SHP77 (cell line): ENCODE results near the gene TMEM131L.

Source experiments
- DNase-seq, 2 experiments: peaks; one replicate each; lab custom pipeline; 2025; lab: John Stamatoyannopoulos, UW

Gene TMEM131L

GRCh38 chr4:153622778-153623240 is 156.6 kb downstream of the TMEM131L start:
- no peak for DNase-seq

GRCh38 chr4:153623491-153623890 is 157.3 kb downstream of the TMEM131L start:
- no peak for DNase-seq

GRCh38 chr4:153628796-153629315 is 162.7 kb downstream of the TMEM131L start:
- no peak for DNase-seq

- DNase-seq = no peak
These were observed 163.6 kb downstream of the TMEM131L start for GRCh38 chr4:153629776-153630175.

GRCh38 chr4:153634738-153635353 is 168.7 kb downstream of the TMEM131L start:
- DNase-seq = peak in 1 of 2 experiments; percentile 8

- DNase-seq = no peak
These were observed 169.7 kb downstream of the TMEM131L start for GRCh38 chr4:153635846-153636245.

GRCh38 chr4:153637201-153637600 is 171.0 kb downstream of the TMEM131L start:
- no peak for DNase-seq

GRCh38 chr4:153638011-153638410 is 171.9 kb downstream of the TMEM131L start:
- no peak for DNase-seq

GRCh38 chr4:153638999-153639398 is 172.8 kb downstream of the TMEM131L start:
- DNase-seq = no peak

- no peak for DNase-seq
These were observed 174.0 kb downstream of the TMEM131L start for GRCh38 chr4:153639833-153640802.

GRCh38 chr4:153641532-153641931 is 175.4 kb downstream of the TMEM131L start:
- no peak for DNase-seq

GRCh38 chr4:153643406-153644383 is 177.5 kb downstream of the TMEM131L start:
- peak; percentile 8 to 42 for DNase-seq

- no peak for DNase-seq
These were observed 179.0 kb downstream of the TMEM131L start for GRCh38 chr4:153645183-153645582.

GRCh38 chr4:153646261-153646660 is 180.1 kb downstream of the TMEM131L start:
- no peak for DNase-seq

GRCh38 chr4:153646978-153647377 is 180.8 kb downstream of the TMEM131L start:
- no peak for DNase-seq

GRCh38 chr4:153647975-153648374 is 181.8 kb downstream of the TMEM131L start:
- DNase-seq = no peak

- DNase-seq = no peak
These were observed 183.4 kb downstream of the TMEM131L start for GRCh38 chr4:153649572-153649991.

GRCh38 chr4:153651116-153651515 is 185.0 kb downstream of the TMEM131L start:
- DNase-seq = no peak

- no peak for DNase-seq
These were observed 185.4 kb downstream of the TMEM131L start for GRCh38 chr4:153651587-153651986.

- DNase-seq = no peak
These were observed 186.1 kb downstream of the TMEM131L start for GRCh38 chr4:153652051-153652784.

GRCh38 chr4:153655002-153655541 is 188.9 kb downstream of the TMEM131L start:
- DNase-seq = no peak
